ENCODE results near the gene DNAH10. TPM values are rescaled to one million over a fixed set of nuclear protein-coding genes. Genes with fewer than 3 reads are reported as not detected.

The DNAH10 gene
- total and polyA plus RNA-seq, 2 experiments from 2014 or later = 0.77 to 1.0 TPM

DNA sequence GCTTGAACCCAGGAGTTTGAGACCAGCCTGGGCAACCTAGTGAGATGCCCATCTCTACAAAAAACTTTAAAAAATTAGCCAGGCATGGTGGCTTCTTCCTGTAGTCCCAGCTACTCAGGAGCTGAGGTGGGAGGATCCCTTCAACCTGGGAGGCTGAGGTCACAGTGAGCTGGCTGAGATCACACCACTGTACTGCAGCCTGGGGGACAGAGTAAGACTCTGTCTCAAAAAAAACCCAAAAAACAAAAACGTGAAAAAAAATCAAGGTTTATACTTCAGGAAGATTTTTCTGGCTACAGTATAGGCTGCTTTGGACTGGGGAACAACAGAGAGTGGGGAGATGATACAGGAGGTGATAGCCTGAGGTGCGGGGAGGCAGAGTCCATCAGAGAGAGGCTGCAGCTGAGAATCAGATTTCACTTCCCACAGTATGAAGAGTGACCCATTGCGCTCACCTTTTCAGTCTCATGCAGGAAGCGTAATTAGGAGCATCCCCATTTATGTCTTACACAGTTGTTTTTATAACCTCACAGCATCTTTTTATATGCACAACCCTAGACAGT lies 28.9 kb downstream of the DNAH10 start:
- no peaks in the 10 kb centered on the region for H3K4me1 ChIP-seq (ENCODE audit: low read depth)
- DNase-seq (ENCODE audit: low read depth in 1 of 2, low spot score in 1 of 2) = no peak
- H3K27ac ChIP-seq = no peak overlapping the region

DNA sequence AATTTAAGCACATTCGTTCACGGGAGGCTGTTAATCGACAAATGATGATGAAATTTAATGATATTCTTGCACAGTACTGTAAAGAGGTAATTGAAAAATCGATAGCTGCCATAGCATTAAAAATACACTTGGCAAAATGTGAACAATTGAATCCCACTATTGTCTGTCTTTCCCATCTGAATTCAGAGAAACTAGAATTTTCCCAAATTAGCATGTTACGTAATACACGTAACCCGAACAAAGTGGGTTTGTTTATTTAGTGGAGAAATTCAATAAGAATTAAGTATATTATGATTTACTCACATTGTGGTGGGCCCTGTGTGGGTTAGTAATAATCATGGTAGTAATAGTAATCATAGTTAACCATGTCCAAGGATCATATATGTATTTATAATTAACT lies 31.9 kb downstream of the DNAH10 start:
- no peaks in the 10 kb centered on the region for H3K4me1 ChIP-seq (ENCODE audit: low read depth)
- TF ChIP-seq, protein P1, sequence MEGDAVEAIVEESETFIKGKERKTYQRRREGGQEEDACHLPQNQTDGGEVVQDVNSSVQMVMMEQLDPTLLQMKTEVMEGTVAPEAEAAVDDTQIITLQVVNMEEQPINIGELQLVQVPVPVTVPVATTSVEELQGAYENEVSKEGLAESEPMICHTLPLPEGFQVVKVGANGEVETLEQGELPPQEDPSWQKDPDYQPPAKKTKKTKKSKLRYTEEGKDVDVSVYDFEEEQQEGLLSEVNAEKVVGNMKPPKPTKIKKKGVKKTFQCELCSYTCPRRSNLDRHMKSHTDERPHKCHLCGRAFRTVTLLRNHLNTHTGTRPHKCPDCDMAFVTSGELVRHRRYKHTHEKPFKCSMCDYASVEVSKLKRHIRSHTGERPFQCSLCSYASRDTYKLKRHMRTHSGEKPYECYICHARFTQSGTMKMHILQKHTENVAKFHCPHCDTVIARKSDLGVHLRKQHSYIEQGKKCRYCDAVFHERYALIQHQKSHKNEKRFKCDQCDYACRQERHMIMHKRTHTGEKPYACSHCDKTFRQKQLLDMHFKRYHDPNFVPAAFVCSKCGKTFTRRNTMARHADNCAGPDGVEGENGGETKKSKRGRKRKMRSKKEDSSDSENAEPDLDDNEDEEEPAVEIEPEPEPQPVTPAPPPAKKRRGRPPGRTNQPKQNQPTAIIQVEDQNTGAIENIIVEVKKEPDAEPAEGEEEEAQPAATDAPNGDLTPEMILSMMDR (IDR thresholded peaks at IDR 0.05; ENCODE audit: low read depth, low read length) = no peak
- DNase-seq (ENCODE audit: low read depth in 1 of 2, low spot score in 1 of 2) = no peak
- H3K36me3 ChIP-seq = no peaks in the 10 kb centered on the region
- no peak overlapping the region for H3K4me3 ChIP-seq
- no peaks in the 10 kb centered on the region for H3K27me3 ChIP-seq
- H3K9me3 ChIP-seq (ENCODE audit: low read depth) = no peaks in the 10 kb centered on the region
- no peak overlapping the region for H3K27ac ChIP-seq

More for the DNA sequence above, 28.9 kb downstream of the DNAH10 start:
- Histone ChIP-seq H3K27me3 (no peaks in the 10 kb centered on the region), H3K9me3 (ENCODE audit: low read depth) (no peaks in the 10 kb centered on the region), H3K36me3 (no peaks in the 10 kb centered on the region), H3K4me3 (no peak overlapping the region)
- TF ChIP-seq, protein P1 (IDR thresholded peaks at IDR 0.05; ENCODE audit: low read depth, low read length) = no peak

DNA sequence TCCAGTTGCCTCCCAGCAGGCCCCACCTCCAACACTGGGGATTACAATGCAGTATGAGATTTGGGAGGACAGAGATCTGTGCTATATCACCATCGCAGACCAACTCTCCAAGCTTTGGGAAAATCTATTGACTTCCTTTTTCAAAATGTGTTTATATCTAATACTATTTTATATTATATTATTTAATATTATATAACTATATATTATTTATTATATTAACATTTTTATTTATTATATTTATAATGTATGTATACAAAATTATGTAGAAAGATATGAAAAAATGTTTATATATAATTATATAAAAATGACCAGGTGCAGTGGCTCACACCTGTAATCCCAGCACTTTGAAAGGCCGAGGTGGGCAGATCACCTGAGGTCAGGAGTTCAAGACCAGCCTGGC lies 36.4 kb downstream of the DNAH10 start:
- no peaks in the 10 kb centered on the region for H3K27me3 ChIP-seq
- TF ChIP-seq, protein P1 (IDR thresholded peaks at IDR 0.05; ENCODE audit: low read depth, low read length) = no peak
- H3K4me1 ChIP-seq (ENCODE audit: low read depth) = no peaks in the 10 kb centered on the region

DNA sequence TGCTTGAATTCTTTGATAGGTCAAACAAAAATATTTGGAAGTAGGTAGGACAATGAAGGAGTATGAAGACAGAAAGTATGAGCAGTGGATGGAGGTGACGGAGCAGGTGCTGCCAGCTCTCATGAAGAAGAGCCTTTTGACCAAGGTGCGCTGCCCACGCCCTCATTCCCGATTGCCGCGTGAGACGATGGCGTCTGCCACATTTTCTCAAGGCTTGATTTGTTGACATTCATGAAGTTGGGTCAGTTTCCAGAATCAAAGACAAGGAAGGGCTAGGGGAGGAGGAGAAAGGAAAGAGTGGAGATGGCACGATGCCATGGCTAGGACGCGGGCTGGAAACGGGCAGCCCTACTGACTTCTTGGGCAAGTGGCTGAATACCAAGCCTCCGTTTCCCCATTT lies 37.1 kb downstream of the DNAH10 start:
- no peak for DNase-seq (ENCODE audit: low read depth in 1 of 2, low spot score in 1 of 2)
- H3K36me3 ChIP-seq = no peaks in the 10 kb centered on the region
- no peak overlapping the region for H3K4me3 ChIP-seq
- H3K27ac ChIP-seq = no peak overlapping the region
- no peaks in the 10 kb centered on the region for H3K4me1 ChIP-seq (ENCODE audit: low read depth)
- H3K27me3 ChIP-seq = no peaks in the 10 kb centered on the region
- TF ChIP-seq, protein P1 (IDR thresholded peaks at IDR 0.05; ENCODE audit: low read depth, low read length) = no peak
- H3K9me3 ChIP-seq (ENCODE audit: low read depth) = no peaks in the 10 kb centered on the region

More for the DNA sequence above, 36.4 kb downstream of the DNAH10 start:
- no peak overlapping the region for H3K27ac ChIP-seq
- no peaks in the 10 kb centered on the region for H3K9me3 ChIP-seq (ENCODE audit: low read depth)
- H3K4me3 ChIP-seq = no peak overlapping the region
- no peaks in the 10 kb centered on the region for H3K36me3 ChIP-seq
- no peak for DNase-seq (ENCODE audit: low read depth in 1 of 2, low spot score in 1 of 2)

DNA sequence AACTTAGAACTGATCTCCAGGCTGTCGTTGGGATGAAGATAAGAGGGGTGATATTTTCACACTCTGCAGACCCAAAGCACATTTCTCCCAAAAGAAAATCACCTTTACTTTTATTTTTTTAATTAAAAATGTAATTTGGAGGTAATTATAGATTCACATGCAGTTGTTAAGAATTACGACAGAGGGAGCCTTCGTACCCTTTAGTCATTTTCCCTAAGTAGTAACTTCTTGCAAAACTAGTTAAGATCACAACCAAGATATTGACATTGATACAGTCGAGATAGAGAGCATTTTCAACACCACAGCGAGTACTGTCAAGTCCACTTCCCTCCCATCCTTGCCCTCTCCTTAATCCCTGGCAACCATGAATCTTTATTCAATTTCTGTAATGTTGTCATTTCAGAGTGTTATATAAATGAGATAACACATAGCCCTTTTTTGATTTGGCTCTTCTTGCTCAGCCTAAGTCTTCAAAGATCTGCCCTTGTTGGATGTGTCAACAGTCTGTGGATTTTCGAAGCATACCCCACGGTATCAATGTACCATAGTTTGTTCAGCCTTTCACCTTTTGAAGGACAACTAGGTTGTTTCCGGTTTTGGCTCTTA lies 39.6 kb downstream of the DNAH10 start:
- Histone ChIP-seq H3K9me3 (ENCODE audit: low read depth) (no peaks in the 10 kb centered on the region), H3K27ac (no peak overlapping the region), H3K4me3 (no peak overlapping the region), H3K36me3 (no peaks in the 10 kb centered on the region), H3K27me3 (no peaks in the 10 kb centered on the region), H3K4me1 (ENCODE audit: low read depth) (no peaks in the 10 kb centered on the region)
- TF ChIP-seq, protein P1 (IDR thresholded peaks at IDR 0.05; ENCODE audit: low read depth, low read length) = peak; percentile 42
- peak in 1 of 2 donors; percentile 33 for DNase-seq (ENCODE audit: low read depth in 1 of 2, low spot score in 1 of 2)

Measured in cardiac muscle cell (in vitro differentiated cells and primary cell).